ENCODE measurements around the gene NHERF1.

NHERF1 gene

GRCh38 chr17:74769856-74770497 is 21.5 kb downstream of the NHERF1 start:
- no peak for DNase-seq

DNA sequence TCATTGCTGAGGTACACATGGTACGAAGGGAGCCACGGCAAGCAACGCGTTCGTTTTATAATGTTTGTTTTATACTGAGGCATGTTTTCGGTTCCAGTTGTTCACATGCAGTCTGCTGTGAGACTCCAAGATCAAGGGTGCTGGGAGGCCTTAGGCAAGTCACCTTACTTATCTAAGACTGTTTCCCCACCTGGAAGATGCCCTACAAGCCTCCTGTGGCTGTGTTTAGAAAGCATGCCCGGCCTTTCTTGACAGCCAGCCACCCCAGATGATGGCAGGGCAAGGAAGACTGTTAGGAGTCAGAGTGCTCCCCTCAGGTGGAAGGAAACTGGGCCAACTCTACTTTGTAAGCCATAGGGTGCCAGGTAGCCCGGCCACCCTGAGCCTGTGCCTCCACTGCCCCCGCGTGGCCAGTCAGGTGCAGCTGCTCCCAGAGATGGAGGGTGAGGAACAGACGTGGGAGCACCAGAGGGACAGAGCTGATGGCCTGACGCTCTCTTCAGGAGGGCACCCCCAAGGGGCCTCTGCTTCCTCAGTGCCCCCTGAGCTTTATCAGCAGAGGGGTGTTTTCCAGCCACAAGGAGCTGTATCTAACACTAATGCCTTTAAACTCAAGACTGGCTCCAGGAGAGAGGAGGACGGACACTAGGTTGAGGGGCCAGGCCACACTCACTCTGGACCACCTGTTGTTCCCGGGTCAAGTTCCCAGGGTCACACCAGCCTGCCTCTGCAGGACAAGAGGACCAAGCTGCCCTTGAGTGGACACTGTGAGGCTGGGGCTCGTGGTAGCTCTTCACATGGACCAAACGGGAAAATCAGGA is 22.3 kb downstream of the NHERF1 start:
- DNase-seq: peak; percentile 77

- DNase-seq: no peak
Measured at GRCh38 chr17:74771319-74771914, 23.0 kb downstream of the NHERF1 start.

DNA sequence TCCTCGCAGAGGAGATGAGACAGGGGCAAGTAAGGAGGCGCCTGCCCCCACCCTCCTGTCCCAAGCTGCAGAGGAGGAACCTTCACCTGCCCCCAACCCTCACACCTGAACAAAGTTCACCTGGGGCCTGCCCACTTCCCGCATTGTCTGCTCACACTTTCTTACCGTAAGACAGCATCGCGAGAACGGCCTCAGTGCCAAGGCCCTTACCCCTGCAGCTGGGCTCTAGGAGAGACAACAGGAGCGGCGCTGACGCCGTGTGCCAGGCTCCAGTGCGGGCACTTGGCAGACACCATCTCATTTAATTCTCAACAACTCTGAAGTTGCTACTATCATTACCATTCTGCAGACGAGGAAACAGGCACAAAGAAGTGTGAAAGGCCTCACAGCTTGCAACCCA is 23.6 kb downstream of the NHERF1 start:
- no peak for DNase-seq

GRCh38 chr17:74773414-74773813 is 25.0 kb downstream of the NHERF1 start:
- no peak for DNase-seq

DNA sequence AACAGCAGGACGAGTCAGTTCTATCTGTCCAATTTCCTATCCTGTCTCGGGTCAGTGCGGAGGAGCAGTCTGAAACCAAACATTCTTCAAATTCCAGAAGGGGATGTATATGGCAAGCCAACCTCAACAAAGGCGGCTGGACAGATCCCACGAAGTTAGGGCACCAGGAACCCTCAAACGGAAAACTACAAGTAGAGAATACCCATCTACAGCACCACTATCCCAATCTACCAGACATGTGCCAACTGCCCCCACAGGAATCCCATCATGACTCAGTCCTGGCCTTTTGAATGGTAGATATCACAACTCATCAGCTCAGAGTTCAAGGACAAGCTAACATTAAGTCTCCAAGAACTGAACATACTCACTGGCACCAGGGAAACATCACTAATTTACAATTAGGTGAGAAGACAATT is 25.5 kb downstream of the NHERF1 start:
- DNase-seq: no peak

DNA sequence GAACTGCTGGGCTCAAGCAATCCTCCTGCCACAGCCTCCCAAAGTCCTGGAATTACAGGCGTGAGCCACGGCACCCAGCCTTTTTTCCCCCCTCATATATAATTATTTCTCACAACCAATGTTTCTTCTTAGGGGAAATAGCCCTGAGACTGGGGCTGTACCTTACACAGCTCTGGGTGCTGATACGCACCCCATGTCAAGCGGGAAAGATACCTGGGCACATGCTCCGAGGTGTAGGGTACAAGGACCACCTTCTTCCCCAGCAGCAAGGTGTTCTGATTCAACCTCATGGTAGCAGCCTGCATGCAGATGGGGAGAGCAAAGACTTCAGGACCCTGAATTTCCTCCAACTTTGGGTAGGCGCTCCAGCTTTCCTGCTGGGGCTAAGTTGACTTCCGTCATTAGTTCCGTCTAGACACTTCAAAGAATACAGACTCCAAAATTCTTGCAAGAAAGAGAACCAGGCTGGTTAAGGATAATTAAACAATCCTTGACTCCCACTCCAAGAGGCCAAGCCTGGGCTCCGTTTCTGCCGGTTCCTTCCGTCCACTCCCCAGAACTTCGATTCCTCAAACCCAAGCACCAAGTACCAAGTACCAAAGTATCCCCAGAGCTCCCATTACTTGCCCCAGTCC is 27.1 kb downstream of the NHERF1 start:
- no peak for DNase-seq

DNA sequence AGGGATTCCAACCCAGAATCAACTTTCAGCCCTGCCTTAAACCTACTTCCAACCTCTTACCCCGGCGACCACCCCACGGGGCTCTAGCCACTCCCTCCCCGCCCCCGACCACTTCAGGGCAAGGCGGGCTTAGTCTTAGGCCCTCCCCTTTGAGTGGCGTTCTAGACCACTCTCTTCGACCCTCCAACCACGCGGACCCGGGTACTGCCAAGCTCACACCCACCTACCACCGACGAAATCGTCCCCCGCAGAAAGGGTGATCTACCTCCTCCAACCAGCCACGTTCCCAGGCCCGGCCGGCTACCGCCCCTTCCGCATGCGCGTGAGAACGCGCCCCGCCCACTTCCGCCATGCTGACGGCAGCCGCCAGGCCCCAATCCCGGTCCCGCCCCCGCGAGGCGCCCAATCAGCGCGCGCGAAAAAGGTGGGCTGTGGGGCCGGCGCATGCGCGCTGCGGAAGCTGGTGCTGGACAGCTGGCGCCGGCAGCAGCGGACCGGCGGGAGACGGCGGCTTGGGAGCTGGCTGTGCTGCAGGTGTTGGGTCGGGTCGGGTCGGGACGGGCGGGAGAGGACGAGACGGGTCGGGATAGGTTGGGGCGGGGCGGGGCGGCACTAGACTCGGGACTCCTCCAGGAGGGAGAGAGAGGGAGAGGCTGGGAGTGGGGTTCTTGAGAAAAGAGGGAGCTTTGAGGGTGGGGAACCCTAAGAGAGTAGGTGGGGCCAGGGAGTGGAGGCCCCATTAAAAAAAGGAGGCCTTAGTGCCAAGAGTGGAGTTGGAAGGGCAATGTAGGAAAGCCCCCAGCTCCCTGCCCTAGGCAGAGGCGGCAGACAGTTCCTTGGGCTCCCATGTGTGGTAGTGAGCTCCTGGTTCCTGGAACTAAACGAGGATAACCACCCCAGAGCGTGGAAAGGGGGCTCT is 27.9 kb downstream of the NHERF1 start, which contains the start of gene NAT9:
NAT9 (minus strand) TSS at position 302 of the 919 bp plus-strand sequence. CDS start 647 bp downstream, outside the sequence.
- DNase-seq: peak; percentile 100

GRCh38 chr17:74776990-74777389 is 28.6 kb downstream of the NHERF1 start:
- no peak for DNase-seq

DNA sequence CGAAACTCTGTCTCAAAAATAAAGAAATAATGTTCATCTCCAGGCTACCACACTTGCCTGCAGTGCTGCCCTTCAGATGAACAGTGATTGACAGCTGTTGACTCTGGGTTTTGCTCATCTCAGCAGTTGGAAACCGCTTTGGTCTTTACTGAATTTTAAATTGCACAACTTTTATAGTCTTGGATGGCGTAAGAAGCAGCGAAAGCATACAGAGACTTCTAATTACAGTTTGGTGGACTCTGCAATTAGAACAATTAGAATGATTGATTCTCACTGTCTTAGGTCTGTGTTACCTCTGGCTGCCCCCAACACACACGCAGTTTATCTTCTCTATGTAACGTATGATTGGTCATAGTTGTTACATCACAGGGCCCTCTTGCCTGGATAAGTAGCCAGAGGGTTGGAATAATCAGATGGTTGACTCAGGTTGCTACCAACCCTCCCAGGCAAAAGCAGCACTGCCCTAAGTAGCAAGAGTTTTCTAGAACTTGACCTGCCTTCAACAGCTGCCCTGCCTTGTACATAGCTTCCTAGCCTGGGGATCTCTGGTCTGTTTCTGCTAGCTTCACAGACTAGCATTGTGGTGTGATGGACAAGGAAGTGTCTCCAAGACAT is 29.6 kb downstream of the NHERF1 start:
- no peak for DNase-seq

GRCh38 chr17:74778960-74779359 is 30.5 kb downstream of the NHERF1 start:
- no peak for DNase-seq

DNA sequence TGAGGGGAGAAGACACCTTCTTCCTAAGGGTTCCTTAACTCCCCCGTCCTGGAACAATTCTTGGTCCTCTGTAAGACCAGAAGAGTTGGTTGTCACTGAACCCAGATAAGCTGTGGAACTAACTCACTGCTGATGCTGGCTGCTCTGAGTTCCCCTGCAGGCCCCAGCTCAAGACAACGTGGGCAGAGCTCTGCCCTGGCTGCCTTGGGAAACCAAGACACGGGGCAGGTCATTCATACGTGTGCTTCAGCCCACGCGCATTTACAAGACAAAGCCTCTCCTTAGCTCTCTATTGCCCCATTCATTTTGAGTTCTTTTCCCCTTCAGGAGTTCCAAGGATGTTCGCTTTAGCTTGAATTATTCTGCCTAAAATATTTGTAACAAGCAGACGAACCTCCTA is 31.1 kb downstream of the NHERF1 start:
- no peak for DNase-seq

- DNase-seq: peak; percentile 34
Measured at GRCh38 chr17:74779948-74780400, 31.5 kb downstream of the NHERF1 start.

- DNase-seq: no peak
Measured at GRCh38 chr17:74780443-74781238, 32.2 kb downstream of the NHERF1 start.

GRCh38 chr17:74782571-74782970 is 34.1 kb downstream of the NHERF1 start:
- no peak for DNase-seq

DNA sequence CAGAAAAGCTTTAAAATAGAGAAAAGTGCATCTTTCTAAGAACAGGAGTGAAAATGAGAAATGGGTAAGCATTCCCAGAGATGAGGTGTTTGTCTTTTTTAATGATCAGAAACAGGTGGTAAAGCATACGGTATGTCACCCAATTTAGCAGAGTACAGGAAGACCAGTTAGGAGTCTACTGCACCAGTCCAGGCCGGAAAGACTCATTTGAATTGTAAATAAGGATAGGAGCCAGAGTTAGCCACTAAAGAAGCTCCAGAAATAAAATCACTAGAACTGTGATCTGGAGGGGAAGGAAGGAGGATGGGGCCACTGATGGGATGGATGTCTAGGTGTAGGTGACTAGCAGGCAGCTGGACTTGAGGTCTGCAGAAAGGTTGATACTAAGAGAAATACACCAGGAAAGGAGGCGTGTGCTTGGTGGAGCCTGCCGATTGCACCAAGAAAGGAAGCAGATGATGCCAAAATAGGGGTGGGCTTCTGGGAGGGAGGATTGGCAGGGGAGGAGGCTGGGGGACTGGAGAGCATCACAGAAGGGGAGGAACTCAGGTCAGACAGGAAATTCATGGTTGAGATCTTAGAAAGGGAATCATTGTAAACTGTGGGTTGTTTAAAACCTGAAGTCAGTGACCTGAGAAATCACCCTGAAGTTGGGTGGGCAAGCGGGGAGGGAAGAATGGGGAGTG is 35.8 kb downstream of the NHERF1 start:
- DNase-seq: no peak

GRCh38 chr17:74785096-74785980 is 36.9 kb downstream of the NHERF1 start:
- DNase-seq: peak; percentile 26

- no peak for DNase-seq
Measured at GRCh38 chr17:74785981-74786360, 37.5 kb downstream of the NHERF1 start.

DNA sequence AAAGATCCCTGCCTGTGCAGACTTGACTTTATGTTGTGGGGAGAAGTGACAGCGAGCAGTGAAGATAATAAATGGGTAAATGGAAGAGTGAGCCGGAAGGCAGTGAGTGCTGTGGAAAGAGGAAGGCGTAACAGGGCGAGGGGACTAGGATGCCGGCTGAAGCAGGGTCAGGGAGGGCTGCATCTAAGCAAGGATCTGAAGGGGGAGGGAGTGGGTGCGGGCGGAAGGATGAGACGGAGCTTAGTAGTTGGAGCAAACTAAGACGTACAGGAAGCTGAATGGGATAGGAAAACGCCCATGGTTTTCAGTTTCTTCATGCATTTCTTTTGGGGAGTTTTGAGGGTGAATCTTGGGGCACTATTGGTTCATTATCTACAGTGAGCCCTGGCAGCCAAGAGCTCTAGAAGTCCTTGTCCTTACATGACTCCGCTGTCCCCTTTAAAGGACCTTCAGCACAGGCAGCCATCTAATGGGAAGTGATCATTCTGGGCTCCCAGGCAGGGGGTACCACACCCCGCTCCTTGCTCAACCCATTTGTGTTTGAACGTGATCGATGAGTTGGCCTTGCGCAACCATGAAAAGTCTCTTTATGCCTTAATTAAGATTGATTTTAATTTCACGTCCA is 38.1 kb downstream of the NHERF1 start:
- DNase-seq: no peak

Data from stimulated activated CD4-positive, alpha-beta T cell treated with anti-CD3 and anti-CD28 coated beads, Interleukin-4, amount 100 ng/mL, for 1 hour (primary cell).